GM23248 (cell line): ENCODE results near the gene NTF4.

Experiments used
- EZH2 ChIP-seq: fragments of 200-600 bp; sonication (generic); IDR thresholded peaks from 2 replicates; pipeline ENCODE4 v1.6.1; 2018; ENCODE audit warnings: antibody characterized with exemption, mild to moderate bottlenecking; ENCODE audit not compliant: insufficient read depth, poor library complexity, severe bottlenecking
- EZH2phosphoT487 ChIP-seq: fragments of 200-600 bp; sonication (generic); IDR thresholded peaks from 2 replicates; pipeline ENCODE4 v1.6.1; 2018; ENCODE audit warnings: antibody characterized with exemption, moderate library complexity, mild to moderate bottlenecking, low read depth; ENCODE audit not compliant: insufficient read depth

DNA sequence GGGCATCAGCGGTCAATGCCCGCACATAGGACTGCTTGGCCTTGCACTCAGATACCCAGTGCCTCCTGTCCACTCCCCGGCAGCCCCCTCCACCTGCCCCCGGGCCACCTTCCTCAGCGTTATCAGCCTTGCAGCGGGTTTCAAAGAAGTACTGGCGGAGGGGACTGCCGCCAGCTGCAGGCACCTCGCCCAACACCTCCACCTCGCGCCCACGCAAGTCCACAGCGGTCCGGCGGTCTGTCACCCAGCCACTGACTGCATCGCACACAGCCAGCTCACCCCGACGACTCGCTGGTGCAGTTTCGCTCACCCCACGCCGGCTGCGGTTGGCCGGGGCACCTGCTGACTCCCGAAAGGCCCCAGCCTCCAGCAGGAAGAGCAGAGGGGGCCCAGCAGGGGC lies 3.2 kb downstream of the NTF4 start:
- TF ChIP-seq EZH2 (no peak), EZH2phosphoT487 (no peak)
